ENCODE results near the gene TMEM263. TPM values are rescaled to one million over a fixed set of nuclear protein-coding genes. Genes with fewer than 3 reads are reported as not detected.
A peak's percentile ranks its signal among the peaks of the same experiment; 100 is the strongest.

TMEM263 gene
- total and polyA plus RNA-seq, 2 of the 8 experiments (the other 6 are each of a cell fraction or from before 2014, with no cell fraction given) = 2.9 to 12.3 TPM

DNA sequence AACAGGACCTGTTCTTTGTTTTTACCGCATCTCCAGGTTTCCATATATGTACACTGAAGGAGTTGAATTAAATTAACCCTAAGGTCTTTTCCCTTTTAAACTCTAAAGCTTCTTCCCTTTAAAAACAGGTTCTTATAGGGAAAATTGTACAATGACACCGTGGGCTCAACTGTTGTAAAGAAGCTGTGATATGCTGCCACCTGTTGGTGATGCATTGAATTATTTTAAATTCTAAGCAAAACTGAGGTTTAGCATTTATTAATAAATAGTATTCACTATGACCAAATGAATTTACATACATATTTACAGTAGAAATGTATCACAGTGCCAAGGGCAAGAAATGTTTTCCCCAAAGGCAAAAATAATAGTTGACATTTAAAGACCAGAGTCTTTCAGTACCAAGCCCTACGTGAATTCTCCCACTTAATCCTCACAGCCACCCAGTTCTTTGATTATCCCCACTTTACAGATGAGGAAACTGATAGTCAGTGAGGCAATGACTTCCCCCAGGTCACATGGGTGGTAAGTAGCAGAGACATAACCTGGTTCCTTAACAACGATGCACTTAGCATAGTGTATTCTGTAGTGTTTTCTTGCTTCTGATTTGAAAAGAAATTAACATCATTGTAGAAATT, 35.7 kb upstream of the TMEM263 start:
- H3K79me2 ChIP-seq (ENCODE audit: control insufficient read depth in 1 of 2, insufficient read depth in 2 of 2, low read length in 2 of 2) = no peaks in the 10 kb centered on the region
- H3K18ac ChIP-seq (ENCODE audit: extremely low read depth, low read length) = no peak overlapping the region
- no peak overlapping the region for H3K56ac ChIP-seq (replicated peaks; ENCODE audit: insufficient read length, low read depth, low read length)
- H2BK15ac ChIP-seq (ENCODE audit: low read length) = no peak overlapping the region
- peaks cover 0 to 15% (median 14%) of the 10 kb centered on the region in 4 experiments; a peak in 4 of 7 replicates for H3K4me1 ChIP-seq (replicated peaks in 1 of 4; ENCODE audit: control insufficient read depth in 3 of 4, insufficient read depth in 4 of 4, low read length in 3 of 4)
- no peak overlapping the region for H2AFZ ChIP-seq (ENCODE audit: low read length)
- H4K91ac ChIP-seq (replicated peaks; ENCODE audit: insufficient read length, low read length) = no peak overlapping the region
- no peak overlapping the region for H3K23ac ChIP-seq (ENCODE audit: insufficient read length)
- H2BK20ac ChIP-seq (ENCODE audit: low read length) = no peak overlapping the region
- no peaks in the 10 kb centered on the region for H3K9me3 ChIP-seq (ENCODE audit: insufficient read depth in 2 of 2, low read depth in 1 of 2, low read length in 1 of 2)
- no peak overlapping the region for H3K14ac ChIP-seq (ENCODE audit: insufficient read length)
- peak overlapping the region in 1 of 4 experiments; percentile 18; a peak in 1 of 8 replicates for H3K4me3 ChIP-seq (ENCODE audit: extremely low read depth in 1 of 4, insufficient read depth in 2 of 4, low read depth in 3 of 4, low read length in 4 of 4)
- FAIRE-seq = peak; percentile 13
- no peaks in the 10 kb centered on the region; a peak in 2 of 7 replicates for H3K27me3 ChIP-seq (replicated peaks in 1 of 4; ENCODE audit: control insufficient read depth in 3 of 4, extremely low read depth in 1 of 4, insufficient read depth in 3 of 4, low read length in 3 of 4)
- H4K20me1 ChIP-seq (replicated peaks in 1 of 2; ENCODE audit: control insufficient read depth in 1 of 2, insufficient read depth in 2 of 2, low read length in 2 of 2) = no peaks in the 10 kb centered on the region
- H3K23me2 ChIP-seq (ENCODE audit: low read depth, low read length) = no peaks in the 10 kb centered on the region
- DNase-seq (ENCODE audit: low read depth in 1 of 2, low spot score in 2 of 2) = no peak
- H2AK5ac ChIP-seq (ENCODE audit: low read depth, low read length) = no peak overlapping the region
- H3K27ac ChIP-seq (ENCODE audit: low read depth, low read length) = no peak overlapping the region
- 44% methylated on average over 4 of the region's 4 CpGs; no CpG with 5 or more reads in 1 of the 2 experiments for whole genome bisulfite sequencing, 2 experiments (ENCODE audit: extremely low coverage in 1 of 2, insufficient coverage in 1 of 2, insufficient read length in 1 of 2, insufficient replicate concordance in 2 of 2, low coverage in 1 of 2, low lambda C conversion rate in 2 of 2, missing lambda C conversion rate in 1 of 2)
- no peak overlapping the region for H2BK5ac ChIP-seq (ENCODE audit: low read depth, low read length)
- no peak overlapping the region for H4K8ac ChIP-seq (ENCODE audit: extremely low read depth, insufficient read depth, low read length)
- H3K9ac ChIP-seq (replicated peaks in 1 of 4; ENCODE audit: extremely low read depth in 1 of 4, low read depth in 3 of 4, low read length in 3 of 4) = no peak overlapping the region
- no peak overlapping the region for H2BK12ac ChIP-seq (ENCODE audit: low read depth, low read length)
- H3K36me3 ChIP-seq (ENCODE audit: control insufficient read depth in 2 of 4, insufficient read depth in 4 of 4, low read length in 3 of 4) = no peaks in the 10 kb centered on the region
- no peaks in the 10 kb centered on the region for H3K79me1 ChIP-seq (ENCODE audit: low read depth, low read length)
- peak overlapping the region; percentile 43 to 61; a peak in 2 of 4 replicates for H3K4me2 ChIP-seq (ENCODE audit: insufficient read depth in 1 of 2, low read depth in 2 of 2, low read length in 2 of 2)
- no peak overlapping the region for H4K5ac ChIP-seq (ENCODE audit: insufficient read length, low read depth, low read length)
- CTCF ChIA-PET (ENCODE audit: partially characterized antibody) = interaction anchor here (0.7 to 6.4 kb wide), 53 partner anchors 10 to 693 kb away, joined by 3 to 50 read pairs (median 4); partner anchors contain the start of gene POLR3B
- TF ChIP-seq, protein P1, sequence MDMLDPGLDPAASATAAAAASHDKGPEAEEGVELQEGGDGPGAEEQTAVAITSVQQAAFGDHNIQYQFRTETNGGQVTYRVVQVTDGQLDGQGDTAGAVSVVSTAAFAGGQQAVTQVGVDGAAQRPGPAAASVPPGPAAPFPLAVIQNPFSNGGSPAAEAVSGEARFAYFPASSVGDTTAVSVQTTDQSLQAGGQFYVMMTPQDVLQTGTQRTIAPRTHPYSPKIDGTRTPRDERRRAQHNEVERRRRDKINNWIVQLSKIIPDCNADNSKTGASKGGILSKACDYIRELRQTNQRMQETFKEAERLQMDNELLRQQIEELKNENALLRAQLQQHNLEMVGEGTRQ (IDR thresholded peaks at IDR 0.05; ENCODE audit: low read length) = no peak
- TF ChIP-seq KDM1A (IDR thresholded peaks at IDR 0.05; ENCODE audit: borderline replicate concordance, low read length) (0 out of 2 replicates have a peak, but pooled peaks have one; percentile 47), CTCF (IDR thresholded peaks at IDR 0.05; ENCODE audit: control extremely low read depth in 1 of 3, insufficient read depth in 1 of 3, low read depth in 1 of 3, low read length in 3 of 3) (peak in 2 of 3 experiments; percentile 41 to 57; a peak in 2 of 4 replicates), MAFK (IDR thresholded peaks at IDR 0.05; ENCODE audit: low read depth, low read length) (no peak), RAD21 (IDR thresholded peaks at IDR 0.05 in 1 of 2, conservative IDR thresholded peaks at IDR 0.05 in 1 of 2; ENCODE audit: low read depth in 2 of 2, low read length in 2 of 2) (peak; percentile 77 to 80), NANOG (IDR thresholded peaks at IDR 0.05; ENCODE audit: insufficient read depth, low read depth, low read length, poor library complexity, severe bottlenecking) (no peak)
- no peak overlapping the region for H3K4ac ChIP-seq (replicated peaks; ENCODE audit: insufficient read length, low read depth, low read length)
- POLR2A ChIA-PET (ENCODE audit: partially characterized antibody) = interaction anchor here (0.6 to 2.1 kb wide), 3 partner anchors 36 to 563 kb away, joined by 3 to 15 read pairs (median 7); partner anchors contain the start of genes POLR3B and TMEM263
- H2BK120ac ChIP-seq (replicated peaks; ENCODE audit: low read depth, low read length) = no peak overlapping the region

Measured in H1 (cell line).